CD4-positive, alpha-beta T cell (primary cell): ENCODE measurements around the gene LRRC42. TPM values are rescaled to one million over a fixed set of nuclear protein-coding genes. Genes with fewer than 3 reads are reported as not detected.

ENCODE experiments used
- ATAC-seq: fragments of 200-7000 bp; cut with Tn5 transposase; one replicate; pipeline ENCODE4 v1.10.0; 2022; ENCODE audit warnings: mild to moderate bottlenecking; ENCODE audit not compliant: poor library complexity
- CTCF ChIA-PET: fragments of 350-600 bp; sonication (Branson Sonifier 250); formaldehyde crosslinking; loops from one replicate; lab custom pipeline; 2021; ENCODE audit warnings: antibody characterized with exemption, inconsistent platforms; lab: Charles Lee
- POLR2A ChIA-PET: fragments of 350-600 bp; sonication (Branson Sonifier 250); formaldehyde crosslinking; loops from one replicate; lab custom pipeline; 2021; ENCODE audit warnings: antibody characterized with exemption, inconsistent platforms; lab: Charles Lee
- DNase-seq, 14 experiments: peaks; one replicate each; pipeline ENCODE4 v3.0.0-alpha.2; 2013 to 2020; ENCODE audit warnings: mixed read lengths in 2 of 14
- H3K27ac ChIP-seq, 2 donors: one replicate each; pipeline versions ENCODE4 v1.5.1 to v1.7.0; 2013; ENCODE audit warnings: low read length in 2 of 2, low read depth in 1 of 2, mild to moderate bottlenecking in 1 of 2
- H3K27me3 ChIP-seq, 2 experiments: 1 replicate in 1 of 2; 2 replicates in 1 of 2; pipeline versions ENCODE4 v1.6.1 to v1.7.0; 2013; ENCODE audit warnings: low read length in 2 of 2, control low read depth in 1 of 2, mild to moderate bottlenecking in 1 of 2, moderate library complexity in 1 of 2; ENCODE audit not compliant: insufficient read depth in 2 of 2, control insufficient read depth in 1 of 2
- H3K36me3 ChIP-seq: one replicate; pipeline ENCODE4 v1.6.1; 2013; ENCODE audit warnings: low read length, control low read depth; ENCODE audit not compliant: insufficient read depth
- H3K4me1 ChIP-seq: one replicate; pipeline ENCODE4 v1.6.1; 2013; ENCODE audit warnings: low read length, control low read depth; ENCODE audit not compliant: insufficient read depth
- H3K4me3 ChIP-seq: one replicate; pipeline ENCODE4 v1.5.1; 2013; ENCODE audit warnings: mild to moderate bottlenecking, low read length, moderate library complexity
- H3K9me3 ChIP-seq, 2 experiments: 1 replicate in 1 of 2; 2 replicates in 1 of 2; pipeline versions ENCODE4 v1.6.1 to v1.7.0; 2013; ENCODE audit warnings: low read length in 2 of 2, mild to moderate bottlenecking in 2 of 2, control low read depth in 1 of 2, moderate library complexity in 1 of 2; ENCODE audit not compliant: control insufficient read depth in 1 of 2, insufficient read depth in 1 of 2
- H3K27ac Mint-ChIP-seq: one replicate; pipeline ENCODE4 v1.8.0; 2020; ENCODE audit warnings: mixed read lengths
- H3K27me3 Mint-ChIP-seq: one replicate; pipeline ENCODE4 v1.8.0; 2021; ENCODE audit warnings: mixed read lengths
- H3K36me3 Mint-ChIP-seq: one replicate; pipeline ENCODE4 v1.8.0; 2021; ENCODE audit warnings: low read depth, mixed read lengths
- H3K4me1 Mint-ChIP-seq: one replicate; pipeline ENCODE4 v1.8.0; 2021; ENCODE audit warnings: low read depth, mixed read lengths
- H3K4me3 Mint-ChIP-seq: one replicate; pipeline ENCODE4 v1.8.0; 2020; ENCODE audit warnings: mild to moderate bottlenecking, mixed read lengths
- H3K9me3 Mint-ChIP-seq: one replicate; pipeline ENCODE4 v1.8.0; 2020; ENCODE audit warnings: mixed read lengths
- CTCF ChIP-seq: fragments of 200-600 bp; IDR thresholded peaks from one replicate; pipeline ENCODE4 v1.8.0; 2022; ENCODE audit warnings: antibody characterized with exemption, mild to moderate bottlenecking
- intact Hi-C, 2 experiments: fragments of 100-400 bp; cut with DNase I in 1 of 2; cut with micrococcal nuclease in 1 of 2; formaldehyde crosslinking; loops; one replicate each; pipeline versions ENCODE4 v1.15.1 to v1.9.0; 2023 to 2025; cut with DNase I, micrococcal nuclease
- total RNA-seq, 174 experiments: library from RNA in 2 of 174; stranded (reverse) in 2 of 174; gene quantifications; one replicate each; pipeline ENCODE4 v1.2.3 and lab custom pipeline; 2021 to 2026

The LRRC42 gene
- total RNA-seq, 2 experiments from 2014 or later = 3.9 to 5.0 TPM

GRCh38 chr1:53919675-53920066, 26.5 kb upstream of the LRRC42 start:
- H3K27ac Mint-ChIP-seq = peak overlapping the region; percentile 28
- DNase-seq = peak in 1 of 14 experiments; percentile 7
- no peaks in the 10 kb centered on the region for H3K9me3 ChIP-seq
- H3K36me3 ChIP-seq = peaks cover 24% of the 10 kb centered on the region
- no peaks in the 10 kb centered on the region for H3K27me3 Mint-ChIP-seq
- H3K27ac ChIP-seq = no peak overlapping the region
- ATAC-seq = no peak
- ChIA-PET POLR2A (no interaction called here), CTCF (no interaction called here)
- no peak overlapping the region for H3K4me3 Mint-ChIP-seq
- intact Hi-C loops = no loop called here
- H3K4me1 ChIP-seq = peaks cover 9% of the 10 kb centered on the region
- H3K4me1 Mint-ChIP-seq = peaks cover 10% of the 10 kb centered on the region
- no peaks in the 10 kb centered on the region for H3K27me3 ChIP-seq
- H3K9me3 Mint-ChIP-seq = no peaks in the 10 kb centered on the region
- peaks cover 68% of the 10 kb centered on the region for H3K36me3 Mint-ChIP-seq
- no peak overlapping the region for H3K4me3 ChIP-seq
- TF ChIP-seq CTCF = no peak

GRCh38 chr1:53927376-53927881, 18.7 kb upstream of the LRRC42 start:
- H3K9me3 ChIP-seq = peaks cover 0 to 6% of the 10 kb centered on the region in 2 experiments
- Mint-ChIP-seq H3K4me1 (no peaks in the 10 kb centered on the region), H3K27me3 (no peaks in the 10 kb centered on the region), H3K4me3 (no peak overlapping the region), H3K27ac (no peak overlapping the region), H3K9me3 (no peaks in the 10 kb centered on the region), H3K36me3 (peaks cover 71% of the 10 kb centered on the region)
- ChIA-PET POLR2A (interaction anchor here (1.2 to 1.6 kb wide), 2 partner anchors 18 to 34 kb away, joined by 4 to 7 read pairs; partner anchors contain the start of genes DIO1 and IFT25), CTCF (interaction anchor here (1.1 kb wide), 1 partner anchor 32 kb away, joined by 4 read pairs; no protein-coding TSS in a partner anchor)
- DNase-seq (no peak), ATAC-seq (no peak)
- H3K27me3 ChIP-seq = no peaks in the 10 kb centered on the region
- intact Hi-C loops = no loop called here
- no peak overlapping the region for H3K27ac ChIP-seq
- H3K4me3 ChIP-seq = no peak overlapping the region
- H3K36me3 ChIP-seq = peaks cover 26% of the 10 kb centered on the region
- no peaks in the 10 kb centered on the region for H3K4me1 ChIP-seq
- no peak for TF ChIP-seq CTCF

- CTCF ChIA-PET = no interaction called here
- no peak overlapping the region for H3K27ac Mint-ChIP-seq
- POLR2A ChIA-PET = no interaction called here
- H3K4me3 ChIP-seq = no peak overlapping the region
- peaks cover 56% of the 10 kb centered on the region for H3K36me3 Mint-ChIP-seq
- peaks cover 4 to 10% of the 10 kb centered on the region in 2 experiments for H3K9me3 ChIP-seq
- H3K9me3 Mint-ChIP-seq = no peaks in the 10 kb centered on the region
- TF ChIP-seq CTCF = no peak
- DNase-seq = no peak
- no peaks in the 10 kb centered on the region for H3K27me3 ChIP-seq
- H3K27me3 Mint-ChIP-seq = no peaks in the 10 kb centered on the region
- peaks cover 15% of the 10 kb centered on the region for H3K36me3 ChIP-seq
- H3K27ac ChIP-seq = no peak overlapping the region
- intact Hi-C loops = no loop called here
- no peaks in the 10 kb centered on the region for H3K4me1 Mint-ChIP-seq
- no peaks in the 10 kb centered on the region for H3K4me1 ChIP-seq
- H3K4me3 Mint-ChIP-seq = no peak overlapping the region
- no peak for ATAC-seq
Measured at GRCh38 chr1:53929246-53929960, 16.7 kb upstream of the LRRC42 start.
